H9 (cell line): ENCODE measurements around the gene INSIG1. TPM values are rescaled to one million over a fixed set of nuclear protein-coding genes. Genes with fewer than 3 reads are reported as not detected.

Experiments used
- DNase-seq: peaks from one replicate; pipeline ENCODE4 v3.0.0-alpha.2; 2017
- H2AFZ ChIP-seq: one replicate; pipeline ENCODE4 v1.6.1; 2013; ENCODE audit warnings: mild to moderate bottlenecking, low read length, control low read depth, moderate library complexity
- H2AK5ac ChIP-seq: 2 replicates; pipeline ENCODE4 v1.6.1; 2013; ENCODE audit warnings: low read length, control low read depth, mixed read lengths; ENCODE audit not compliant: insufficient read length
- H2BK120ac ChIP-seq: one replicate; pipeline ENCODE4 v1.6.1; 2013; ENCODE audit warnings: low read depth, mild to moderate bottlenecking, low read length, control low read depth, inconsistent platforms; ENCODE audit not compliant: poor library complexity, severe bottlenecking
- H2BK12ac ChIP-seq: 2 replicates; pipeline ENCODE4 v1.6.1; 2013; ENCODE audit warnings: low read length, control low read depth, mixed read lengths, low read depth; ENCODE audit not compliant: insufficient read length
- H2BK15ac ChIP-seq: 2 replicates; pipeline ENCODE4 v1.6.1; 2013; ENCODE audit warnings: low read depth, low read length, control low read depth
- H2BK20ac ChIP-seq: one replicate; pipeline ENCODE4 v1.6.1; 2013; ENCODE audit warnings: low read depth, mild to moderate bottlenecking, low read length, control low read depth, inconsistent platforms; ENCODE audit not compliant: poor library complexity, severe bottlenecking
- H2BK5ac ChIP-seq: 2 replicates; pipeline ENCODE4 v1.6.1; 2013; ENCODE audit warnings: low read length, control low read depth, mixed read lengths; ENCODE audit not compliant: insufficient read length
- H3K14ac ChIP-seq: 2 replicates; pipeline ENCODE4 v1.6.1; 2013; ENCODE audit warnings: low read length, control low read depth; ENCODE audit not compliant: insufficient read depth
- H3K18ac ChIP-seq: 2 replicates; pipeline ENCODE4 v1.6.1; 2013; ENCODE audit warnings: low read depth, mild to moderate bottlenecking, mixed read lengths, low read length, control low read depth; ENCODE audit not compliant: insufficient read length
- H3K23ac ChIP-seq: 2 replicates; pipeline ENCODE4 v1.6.1; 2013; ENCODE audit warnings: low read length, control low read depth, mixed read lengths, low read depth; ENCODE audit not compliant: insufficient read length
- H3K23me2 ChIP-seq: 2 replicates; pipeline ENCODE4 v1.6.1; 2013; ENCODE audit warnings: low read depth, mild to moderate bottlenecking, mixed read lengths, low read length, control low read depth; ENCODE audit not compliant: insufficient read length, poor library complexity, severe bottlenecking
- H3K27ac ChIP-seq: 2 replicates; pipeline ENCODE4 v1.5.1; 2013; ENCODE audit warnings: low read length, control low read depth, mixed read lengths, low read depth; ENCODE audit not compliant: insufficient read length
- H3K27me3 ChIP-seq: 2 replicates; pipeline ENCODE4 v1.6.1; 2013; ENCODE audit warnings: low read length, control low read depth, inconsistent platforms; ENCODE audit not compliant: insufficient read depth
- H3K4ac ChIP-seq: 2 replicates; pipeline ENCODE4 v1.6.1; 2013; ENCODE audit warnings: low read depth, mild to moderate bottlenecking, control low read depth, inconsistent platforms, low read length, moderate library complexity
- H3K4me1 ChIP-seq: 2 replicates; pipeline ENCODE4 v1.6.1; 2013; ENCODE audit warnings: low read length, control low read depth, inconsistent platforms; ENCODE audit not compliant: insufficient read depth
- H3K4me2 ChIP-seq: 2 replicates; pipeline ENCODE4 v1.6.1; 2013; ENCODE audit warnings: low read length, control low read depth, mixed read lengths; ENCODE audit not compliant: insufficient read length, insufficient read depth
- H3K56ac ChIP-seq: 2 replicates; pipeline ENCODE4 v1.6.1; 2013; ENCODE audit warnings: low read depth, mild to moderate bottlenecking, mixed read lengths, low read length, control low read depth; ENCODE audit not compliant: insufficient read length
- H3K79me1 ChIP-seq: 2 replicates; pipeline ENCODE4 v1.6.1; 2013; ENCODE audit warnings: low read depth, mild to moderate bottlenecking, moderate library complexity, low read length, control low read depth, inconsistent platforms; ENCODE audit not compliant: insufficient read depth, poor library complexity, severe bottlenecking
- H3K79me2 ChIP-seq: 2 replicates; pipeline ENCODE4 v1.6.1; 2013; ENCODE audit warnings: low read length, control low read depth, inconsistent platforms; ENCODE audit not compliant: insufficient read depth
- H3K9ac ChIP-seq: 2 replicates; pipeline ENCODE4 v1.6.1; 2013; ENCODE audit warnings: low read length, control low read depth, mixed read lengths; ENCODE audit not compliant: insufficient read length; ENCODE audit errors: extremely low read depth
- H3K9me3 ChIP-seq: one replicate; pipeline ENCODE4 v1.6.1; 2013; ENCODE audit warnings: low read depth, low read length, inconsistent platforms; ENCODE audit not compliant: control insufficient read depth
- H3T11ph ChIP-seq: one replicate; pipeline ENCODE4 v1.6.1; 2013; ENCODE audit warnings: mild to moderate bottlenecking, low read length, control low read depth, inconsistent platforms
- H4K20me1 ChIP-seq: one replicate; pipeline ENCODE4 v1.6.1; 2013; ENCODE audit not compliant: control insufficient read depth, insufficient read length, insufficient read depth
- H4K5ac ChIP-seq: 2 replicates; pipeline ENCODE4 v1.6.1; 2013; ENCODE audit warnings: low read depth, mild to moderate bottlenecking, mixed read lengths, low read length, control low read depth; ENCODE audit not compliant: insufficient read length
- H4K8ac ChIP-seq: replicated peaks from 2 replicates; pipeline ENCODE4 v1.6.1; 2013; ENCODE audit warnings: low read length, control low read depth, mixed read lengths, low read depth; ENCODE audit not compliant: insufficient read length
- H4K91ac ChIP-seq: 2 replicates; pipeline ENCODE4 v1.6.1; 2013; ENCODE audit warnings: low read depth, mild to moderate bottlenecking, moderate library complexity, mixed read lengths, low read length, control low read depth; ENCODE audit not compliant: insufficient read length
- H3K27ac Mint-ChIP-seq, 3 experiments: 2 replicates in 2 of 3; 3 replicates in 1 of 3; pipeline ENCODE4 v1.8.0; 2020 to 2021; ENCODE audit warnings: mixed read lengths in 3 of 3, mild to moderate bottlenecking in 1 of 3, moderate library complexity in 1 of 3
- H3K27me3 Mint-ChIP-seq: 2 replicates; pipeline ENCODE4 v1.8.0; 2021; ENCODE audit warnings: low read depth, mild to moderate bottlenecking, moderate library complexity, mixed read lengths
- H3K36me3 Mint-ChIP-seq, 3 experiments: 2 replicates in 2 of 3; 3 replicates in 1 of 3; pipeline ENCODE4 v1.8.0; 2020 to 2021; ENCODE audit warnings: low read depth in 3 of 3, mixed read lengths in 3 of 3; ENCODE audit not compliant: insufficient read depth in 1 of 3
- H3K4me1 Mint-ChIP-seq, 2 experiments: 2 replicates each; pipeline ENCODE4 v1.8.0; 2020; ENCODE audit warnings: mixed read lengths in 2 of 2
- H3K4me3 Mint-ChIP-seq, 2 experiments: 2 replicates in 1 of 2; 3 replicates in 1 of 2; pipeline ENCODE4 v1.8.0; 2020 to 2021; ENCODE audit warnings: mild to moderate bottlenecking in 2 of 2, mixed read lengths in 2 of 2, moderate library complexity in 1 of 2
- H3K9me3 Mint-ChIP-seq, 2 experiments: 2 replicates in 1 of 2; 3 replicates in 1 of 2; pipeline ENCODE4 v1.8.0; 2020; ENCODE audit warnings: mild to moderate bottlenecking in 2 of 2, mixed read lengths in 2 of 2, moderate library complexity in 1 of 2
- WGBS: extraction: QIAGEN DNeasy Blood & Tissue Kit; methylation state at CpG from one replicate; pipeline ENCODE4 v1.1.7; 2013; ENCODE audit warnings: missing lambda C conversion rate, low lambda C conversion rate, mixed read lengths; ENCODE audit not compliant: insufficient read length; ENCODE audit errors: extremely low coverage; 5-methylcytosine and 5-hydroxymethylcytosine counted together
- total RNA-seq: library from RNA; stranded (reverse); gene quantifications from 2 replicates; pipeline ENCODE4 v1.2.1, GENCODE V29; 2021
- TF ChIP-seq, protein P1 (sequence below): fragments of 200-600 bp; sonication (generic); conservative IDR thresholded peaks from 3 replicates; pipeline ENCODE4 v1.8.0; 2021; ENCODE audit warnings: antibody characterized with exemption, mild to moderate bottlenecking

Gene INSIG1
- total RNA-seq, 1 experiment from 2014 or later = 23.3 TPM

DNA sequence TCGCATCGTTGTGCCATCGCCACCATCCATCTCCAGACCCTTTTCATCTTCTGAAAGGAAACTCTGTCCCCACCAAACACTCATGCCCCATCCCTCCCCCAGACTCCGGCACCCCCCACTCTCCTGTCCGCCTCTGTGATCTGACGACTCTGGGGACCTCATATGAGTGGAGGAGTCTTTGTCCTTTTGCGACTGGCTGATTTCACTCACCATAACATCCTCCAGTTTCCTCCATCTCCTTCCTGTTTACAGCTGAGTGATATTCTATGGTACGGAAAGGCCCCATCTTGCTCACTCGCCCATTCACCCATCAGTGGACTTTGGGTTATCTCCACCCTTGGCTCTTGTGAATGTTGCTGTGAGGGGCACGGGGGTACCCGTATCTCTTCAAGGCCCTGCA lies 11.8 kb upstream of the INSIG1 start:
- H3K23me2 ChIP-seq = no peaks in the 10 kb centered on the region
- no peak overlapping the region for H2BK120ac ChIP-seq
- WGBS = no CpG with 5 or more reads among the region's 11 CpGs
- H3K23ac ChIP-seq = no peak overlapping the region
- no peak overlapping the region for H3K4ac ChIP-seq
- H2AFZ ChIP-seq = no peak overlapping the region
- no peak overlapping the region for H4K5ac ChIP-seq
- no peak overlapping the region for H3K18ac ChIP-seq
- no peaks in the 10 kb centered on the region for H3K27me3 ChIP-seq
- H3K9me3 ChIP-seq = no peaks in the 10 kb centered on the region
- H2BK12ac ChIP-seq = no peak overlapping the region
- no peak overlapping the region for H3K27ac ChIP-seq
- no peaks in the 10 kb centered on the region; a peak in 1 of 5 replicates for H3K9me3 Mint-ChIP-seq
- no peak overlapping the region for H4K91ac ChIP-seq
- H2AK5ac ChIP-seq = no peak overlapping the region
- peaks cover 1 to 2% of the 10 kb centered on the region in 2 experiments; a peak in 3 of 4 replicates for H3K4me1 Mint-ChIP-seq
- H3K4me1 ChIP-seq = no peaks in the 10 kb centered on the region
- H3K9ac ChIP-seq = no peak overlapping the region
- TF ChIP-seq, protein P1, sequence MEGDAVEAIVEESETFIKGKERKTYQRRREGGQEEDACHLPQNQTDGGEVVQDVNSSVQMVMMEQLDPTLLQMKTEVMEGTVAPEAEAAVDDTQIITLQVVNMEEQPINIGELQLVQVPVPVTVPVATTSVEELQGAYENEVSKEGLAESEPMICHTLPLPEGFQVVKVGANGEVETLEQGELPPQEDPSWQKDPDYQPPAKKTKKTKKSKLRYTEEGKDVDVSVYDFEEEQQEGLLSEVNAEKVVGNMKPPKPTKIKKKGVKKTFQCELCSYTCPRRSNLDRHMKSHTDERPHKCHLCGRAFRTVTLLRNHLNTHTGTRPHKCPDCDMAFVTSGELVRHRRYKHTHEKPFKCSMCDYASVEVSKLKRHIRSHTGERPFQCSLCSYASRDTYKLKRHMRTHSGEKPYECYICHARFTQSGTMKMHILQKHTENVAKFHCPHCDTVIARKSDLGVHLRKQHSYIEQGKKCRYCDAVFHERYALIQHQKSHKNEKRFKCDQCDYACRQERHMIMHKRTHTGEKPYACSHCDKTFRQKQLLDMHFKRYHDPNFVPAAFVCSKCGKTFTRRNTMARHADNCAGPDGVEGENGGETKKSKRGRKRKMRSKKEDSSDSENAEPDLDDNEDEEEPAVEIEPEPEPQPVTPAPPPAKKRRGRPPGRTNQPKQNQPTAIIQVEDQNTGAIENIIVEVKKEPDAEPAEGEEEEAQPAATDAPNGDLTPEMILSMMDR = no peak
- H3K27ac Mint-ChIP-seq = no peak overlapping the region
- H3K4me2 ChIP-seq = no peak overlapping the region
- no peaks in the 10 kb centered on the region for H3K79me1 ChIP-seq
- no peak overlapping the region for H3K4me3 Mint-ChIP-seq
- H2BK5ac ChIP-seq = no peak overlapping the region
- no peaks in the 10 kb centered on the region for H4K20me1 ChIP-seq
- no peak overlapping the region for H4K8ac ChIP-seq
- H3T11ph ChIP-seq = no peak overlapping the region
- no peak overlapping the region for H2BK15ac ChIP-seq
- no peak overlapping the region for H3K14ac ChIP-seq
- H3K27me3 Mint-ChIP-seq = peaks cover 11% of the 10 kb centered on the region
- no peak for DNase-seq
- H2BK20ac ChIP-seq = no peak overlapping the region
- no peaks in the 10 kb centered on the region for H3K36me3 Mint-ChIP-seq
- H3K56ac ChIP-seq = no peak overlapping the region
- H3K79me2 ChIP-seq = no peaks in the 10 kb centered on the region
